ENCODE results near the gene SCO2. TPM values are rescaled to one million over a fixed set of nuclear protein-coding genes. Genes with fewer than 3 reads are reported as not detected.
"Not testable (repeated sequence)": the region's sequence is repeated elsewhere in the genome, so short reads cannot be mapped to it uniquely, and the experiment has no call there.

SCO2 gene
- total RNA-seq, 1 donor, result 2.6 TPM

- DNase-seq (ENCODE audit: low read depth), result no peak
- H3K4me3 ChIP-seq (ENCODE audit: low read depth, low read length), result no peak overlapping the region
- TF ChIP-seq CTCF (IDR thresholded peaks at IDR 0.05; ENCODE audit: insufficient read depth, low read depth, low read length), result no peak
Observed at GRCh38 chr22:50536226-50536625, 10.8 kb upstream of the SCO2 start.

GRCh38 chr22:50535113-50535512, 9.7 kb upstream of the SCO2 start:
- no peak for DNase-seq (ENCODE audit: low read depth)
- no peak for TF ChIP-seq CTCF (IDR thresholded peaks at IDR 0.05; ENCODE audit: insufficient read depth, low read depth, low read length)
- H3K4me3 ChIP-seq (ENCODE audit: low read depth, low read length), result no peak overlapping the region

GRCh38 chr22:50533856-50534711, 8.7 kb upstream of the SCO2 start:
- not testable (repeated sequence) for H3K4me3 ChIP-seq (ENCODE audit: low read depth, low read length)
- peak; percentile 92 for DNase-seq (ENCODE audit: low read depth)

- peak overlapping the region; percentile 83 for H3K4me3 ChIP-seq (ENCODE audit: low read depth, low read length)
- DNase-seq (ENCODE audit: low read depth), result peak; percentile 73
- TF ChIP-seq CTCF (IDR thresholded peaks at IDR 0.05; ENCODE audit: insufficient read depth, low read depth, low read length), result no peak
Observed at GRCh38 chr22:50532824-50533796, 7.7 kb upstream of the SCO2 start.

- peak overlapping the region; percentile 83 for H3K4me3 ChIP-seq (ENCODE audit: low read depth, low read length)
- no peak for TF ChIP-seq CTCF (IDR thresholded peaks at IDR 0.05; ENCODE audit: insufficient read depth, low read depth, low read length)
- peak; percentile 82 for DNase-seq (ENCODE audit: low read depth)
Observed at GRCh38 chr22:50531962-50532674, 6.7 kb upstream of the SCO2 start.

GRCh38 chr22:50531546-50531961, 6.2 kb upstream of the SCO2 start:
- H3K4me3 ChIP-seq (ENCODE audit: low read depth, low read length), result peak overlapping the region; percentile 83
- DNase-seq (ENCODE audit: low read depth), result peak; percentile 63
- TF ChIP-seq CTCF (IDR thresholded peaks at IDR 0.05; ENCODE audit: insufficient read depth, low read depth, low read length), result no peak
